H1 (cell line): Measurements from ENCODE around the gene MAP3K1. TPM values are rescaled to one million over a fixed set of nuclear protein-coding genes. Genes with fewer than 3 reads are reported as not detected.

ENCODE experiments used
- CTCF ChIA-PET: fragments of 300-600 bp; sonication (Branson Sonifier 250); formaldehyde crosslinking; loops from one replicate; lab custom pipeline; 2021; ENCODE audit not compliant: partially characterized antibody; lab: Charles Lee
- POLR2A ChIA-PET: fragments of 300-600 bp; sonication (Branson Sonifier 250); formaldehyde crosslinking; loops from one replicate; lab custom pipeline; 2021; ENCODE audit warnings: inconsistent platforms; ENCODE audit not compliant: partially characterized antibody; lab: Charles Lee
- DNase-seq, 2 experiments: peaks; one replicate each; pipeline versions ENCODE4 v3.0.0 to v3.0.0-alpha.2; 2010 to 2022; ENCODE audit warnings: low spot score in 2 of 2, low read depth in 1 of 2, mixed read lengths in 1 of 2
- FAIRE-seq: peaks from 2 replicates; lab custom pipeline; 2011; peaks lifted over from hg19 to GRCh38; lab: Jason Lieb, UNC
- H2AFZ ChIP-seq: 2 replicates; pipeline ENCODE4 v1.8.1; 2012; ENCODE audit warnings: low read length, inconsistent platforms
- H2AK5ac ChIP-seq: 2 replicates; pipeline ENCODE4 v1.6.1; 2013; ENCODE audit warnings: low read depth, low read length
- H2BK120ac ChIP-seq: replicated peaks from 2 replicates; pipeline ENCODE3; 2013; ENCODE audit warnings: low read depth, low read length, inconsistent platforms
- H2BK12ac ChIP-seq: 2 replicates; pipeline ENCODE4 v1.6.1; 2013; ENCODE audit warnings: low read depth, low read length
- H2BK15ac ChIP-seq: 2 replicates; pipeline ENCODE4 v1.6.1; 2013; ENCODE audit warnings: low read length
- H2BK20ac ChIP-seq: 2 replicates; pipeline ENCODE4 v1.6.1; 2013; ENCODE audit warnings: low read length
- H2BK5ac ChIP-seq: 2 replicates; pipeline ENCODE4 v1.6.1; 2013; ENCODE audit warnings: low read depth, low read length
- H3K14ac ChIP-seq: 2 replicates; pipeline ENCODE4 v1.6.1; 2013; ENCODE audit warnings: inconsistent platforms; ENCODE audit not compliant: insufficient read length
- H3K18ac ChIP-seq: 2 replicates; pipeline ENCODE4 v1.6.1; 2013; ENCODE audit warnings: low read length; ENCODE audit errors: extremely low read depth
- H3K23ac ChIP-seq: 2 replicates; pipeline ENCODE4 v1.6.1; 2013; ENCODE audit warnings: inconsistent platforms; ENCODE audit not compliant: insufficient read length
- H3K23me2 ChIP-seq: 2 replicates; pipeline ENCODE4 v1.6.1; 2013; ENCODE audit warnings: low read depth, low read length
- H3K27ac ChIP-seq: 2 replicates; pipeline ENCODE4 v1.6.1; 2011; ENCODE audit warnings: low read depth, low read length, inconsistent platforms
- H3K27me3 ChIP-seq, 4 experiments: replicated peaks in 1 of 4; 1 replicate in 1 of 4; 2 replicates in 3 of 4; pipeline versions ENCODE4 v1.6.1 to v1.8.1; 2011 to 2013; ENCODE audit warnings: low read length in 3 of 4, mild to moderate bottlenecking in 3 of 4, inconsistent platforms in 2 of 4, mixed read lengths in 2 of 4, moderate library complexity in 1 of 4; ENCODE audit not compliant: control insufficient read depth in 3 of 4, insufficient read depth in 3 of 4; ENCODE audit errors: extremely low read depth in 1 of 4
- H3K36me3 ChIP-seq, 4 experiments: 2 replicates each; pipeline versions ENCODE4 v1.6.1 to v1.8.1; 2011 to 2013; ENCODE audit warnings: mild to moderate bottlenecking in 4 of 4, low read length in 3 of 4, moderate library complexity in 2 of 4, control low read depth in 1 of 4, inconsistent platforms in 1 of 4; ENCODE audit not compliant: insufficient read depth in 4 of 4, control insufficient read depth in 2 of 4
- H3K4ac ChIP-seq: replicated peaks from 2 replicates; pipeline ENCODE3; 2013; ENCODE audit warnings: low read length, low read depth, mixed read lengths, inconsistent platforms; ENCODE audit not compliant: insufficient read length
- H3K4me1 ChIP-seq, 4 experiments: replicated peaks in 1 of 4; 1 replicate in 1 of 4; 2 replicates in 3 of 4; pipeline versions ENCODE4 v1.6.1 to v1.8.1; 2011 to 2013; ENCODE audit warnings: low read length in 3 of 4, inconsistent platforms in 2 of 4, mixed read lengths in 1 of 4; ENCODE audit not compliant: insufficient read depth in 4 of 4, control insufficient read depth in 3 of 4
- H3K4me2 ChIP-seq, 2 experiments: 2 replicates each; pipeline versions ENCODE4 v1.6.1 to v1.8.1; 2011 to 2013; ENCODE audit warnings: low read depth in 2 of 2, low read length in 2 of 2, control low read depth in 1 of 2, inconsistent platforms in 1 of 2, mild to moderate bottlenecking in 1 of 2; ENCODE audit not compliant: insufficient read depth in 1 of 2
- H3K4me3 ChIP-seq, 4 experiments: fragments of 200-600, 300-600 bp in 1 of 4; sonication (generic), shearing (Covaris generic), sonication (Bioruptor Twin) in 1 of 4; 2 replicates each; pipeline versions ENCODE4 v1.5.1 to v1.8.1; 2011 to 2016; ENCODE audit warnings: low read length in 4 of 4, low read depth in 3 of 4, control low read depth in 2 of 4, inconsistent platforms in 2 of 4, mild to moderate bottlenecking in 2 of 4, mixed read lengths in 1 of 4, moderate library complexity in 1 of 4; ENCODE audit not compliant: insufficient read depth in 2 of 4; ENCODE audit errors: extremely low read depth in 1 of 4
- H3K56ac ChIP-seq: replicated peaks from 2 replicates; pipeline ENCODE3; 2013; ENCODE audit warnings: low read depth, mild to moderate bottlenecking, mixed read lengths, low read length, inconsistent platforms; ENCODE audit not compliant: insufficient read length
- H3K79me1 ChIP-seq: 2 replicates; pipeline ENCODE4 v1.6.1; 2013; ENCODE audit warnings: low read depth, low read length, control low read depth
- H3K79me2 ChIP-seq, 2 experiments: 2 replicates each; pipeline versions ENCODE4 v1.6.1 to v1.8.1; 2012 to 2013; ENCODE audit warnings: low read length in 2 of 2, mild to moderate bottlenecking in 2 of 2, inconsistent platforms in 1 of 2; ENCODE audit not compliant: insufficient read depth in 2 of 2, control insufficient read depth in 1 of 2
- H3K9ac ChIP-seq, 4 experiments: replicated peaks in 1 of 4; 1 replicate in 1 of 4; 2 replicates in 3 of 4; pipeline versions ENCODE4 v1.6.1 to v1.8.1; 2011 to 2013; ENCODE audit warnings: low read depth in 3 of 4, low read length in 3 of 4, control low read depth in 2 of 4, mild to moderate bottlenecking in 2 of 4, moderate library complexity in 2 of 4, inconsistent platforms in 1 of 4; ENCODE audit errors: extremely low read depth in 1 of 4
- H3K9me3 ChIP-seq, 2 experiments: 2 replicates each; pipeline versions ENCODE4 v1.6.1 to v1.8.1; 2012 to 2013; ENCODE audit warnings: mild to moderate bottlenecking in 2 of 2, moderate library complexity in 2 of 2, control low read depth in 1 of 2, inconsistent platforms in 1 of 2, low read depth in 1 of 2, low read length in 1 of 2, mixed read lengths in 1 of 2; ENCODE audit not compliant: insufficient read depth in 2 of 2
- H4K20me1 ChIP-seq, 2 experiments: replicated peaks in 1 of 2; 2 replicates each; pipeline versions ENCODE3 to v1.8.1; 2011 to 2013; ENCODE audit warnings: inconsistent platforms in 2 of 2, low read length in 2 of 2, mild to moderate bottlenecking in 1 of 2; ENCODE audit not compliant: insufficient read depth in 2 of 2, control insufficient read depth in 1 of 2
- H4K5ac ChIP-seq: 2 replicates; pipeline ENCODE4 v1.6.1; 2013; ENCODE audit warnings: low read length, low read depth, mixed read lengths, inconsistent platforms; ENCODE audit not compliant: insufficient read length
- H4K8ac ChIP-seq: 2 replicates; pipeline ENCODE4 v1.8.0; 2013; ENCODE audit warnings: mild to moderate bottlenecking, moderate library complexity, low read length, inconsistent platforms; ENCODE audit not compliant: insufficient read depth; ENCODE audit errors: extremely low read depth
- H4K91ac ChIP-seq: replicated peaks from 2 replicates; pipeline ENCODE3; 2013; ENCODE audit warnings: low read length, mixed read lengths, inconsistent platforms; ENCODE audit not compliant: insufficient read length
- CHD1 ChIP-seq: IDR thresholded peaks from 2 replicates; pipeline ENCODE4 v1.6.1; 2012; ENCODE audit warnings: low read depth, low read length, improper control_type of control experiment
- E2F6 ChIP-seq: IDR thresholded peaks from 2 replicates; pipeline ENCODE4 v1.6.1; 2012; ENCODE audit warnings: inconsistent platforms
- HDAC6 ChIP-seq: IDR thresholded peaks from one replicate; pipeline ENCODE4 v1.7.1; 2012; ENCODE audit warnings: low read depth, mild to moderate bottlenecking, inconsistent platforms, low read length, moderate library complexity
- KDM1A ChIP-seq: fragments of 200-600, 300-600 bp; sonication (generic); IDR thresholded peaks from 2 replicates; pipeline ENCODE4 v1.7.1; 2016; ENCODE audit warnings: mild to moderate bottlenecking, low read length, borderline replicate concordance
- KDM4A ChIP-seq: IDR thresholded peaks from one replicate; pipeline ENCODE4 v1.7.1; 2012; ENCODE audit warnings: low read depth, mild to moderate bottlenecking, moderate library complexity, low read length, inconsistent platforms; ENCODE audit not compliant: severe bottlenecking
- MAFK ChIP-seq: IDR thresholded peaks from 2 replicates; pipeline ENCODE4 v1.6.1; 2012; ENCODE audit warnings: low read depth, mild to moderate bottlenecking, improper control_type of control experiment, low read length
- POLR2A ChIP-seq, 2 experiments: IDR thresholded peaks; 1 replicate in 1 of 2; 2 replicates in 1 of 2; pipeline ENCODE4 v1.6.1; 2011; ENCODE audit warnings: low read depth in 2 of 2, low read length in 2 of 2, mild to moderate bottlenecking in 2 of 2; ENCODE audit errors: control extremely low read depth in 1 of 2
- WGBS, 2 experiments: shearing (Covaris generic) in 1 of 2; methylation state at CpG; one replicate each; pipeline versions ENCODE4 v1.1.6 to v1.1.7; 2013 to 2015; ENCODE audit warnings: low lambda C conversion rate in 2 of 2, mixed read lengths in 2 of 2, inconsistent platforms in 1 of 2, low coverage in 1 of 2, missing lambda C conversion rate in 1 of 2; ENCODE audit not compliant: insufficient replicate concordance in 2 of 2, insufficient coverage in 1 of 2, insufficient read length in 1 of 2; ENCODE audit errors: extremely low coverage in 1 of 2, missing lambda C conversion rate in 1 of 2; 5-methylcytosine and 5-hydroxymethylcytosine counted together
- polyA plus RNA-seq, 7 experiments: library from polyadenylated mRNA; depleted of rRNA in 3 of 7; stranded (reverse) in 5 of 7; unstranded in 2 of 7; fragments of >200 nt in 5 of 7; fragments of 200-250 nt in 2 of 7; gene quantifications; 1 replicate in 5 of 7; 2 replicates in 1 of 7; 4 replicates in 1 of 7; pipeline versions ENCODE4 v1.2.1 to v1.2.3, GENCODE V29; 2011 to 2013; ENCODE audit warnings: missing spikeins in 2 of 7, mixed read lengths in 2 of 7
- total RNA-seq: library from RNA; stranded (reverse); fragmentation: NEBNext Ultra II Directional; extraction: Animal tissue kit (Norgen Biotek cat#: 25700); gene quantifications from 2 replicates; pipeline ENCODE4 v1.2.1, GENCODE V29; 2021
- TF ChIP-seq, protein P1 (sequence below): IDR thresholded peaks from 2 replicates; pipeline ENCODE4 v1.6.1; 2012; ENCODE audit warnings: inconsistent platforms
- TF ChIP-seq, protein P2 (sequence below), 3 experiments: IDR thresholded peaks; 1 replicate in 2 of 3; 2 replicates in 1 of 3; pipeline versions ENCODE4 v1.5.1 to v1.6.1; 2011; ENCODE audit warnings: low read length in 3 of 3, mild to moderate bottlenecking in 3 of 3, inconsistent platforms in 2 of 3, low read depth in 1 of 3, moderate library complexity in 1 of 3; ENCODE audit not compliant: insufficient read depth in 1 of 3; ENCODE audit errors: control extremely low read depth in 1 of 3

MAP3K1 gene
- total and polyA plus RNA-seq, 2 of the 8 experiments (the other 6 are each of a cell fraction or from before 2014, with no cell fraction given), result 3.9 to 11.8 TPM

GRCh38 chr5:56814361-56814962 is 887 bp upstream of the MAP3K1 start:
- no peak overlapping the region for H2BK15ac ChIP-seq
- H4K20me1 ChIP-seq, result peaks cover 0 to 8% of the 10 kb centered on the region in 2 experiments
- no peak overlapping the region for H2BK5ac ChIP-seq
- no peak overlapping the region for H2BK20ac ChIP-seq
- H3K9ac ChIP-seq, result peak overlapping the region in 2 of 4 experiments; percentile 16 to 62; a peak in 2 of 7 replicates
- H3K9me3 ChIP-seq, result no peaks in the 10 kb centered on the region
- peaks cover 0 to 21% of the 10 kb centered on the region in 2 experiments; a peak in 2 of 4 replicates for H3K79me2 ChIP-seq
- ChIA-PET CTCF (interaction anchor here (1.4 kb wide), 2 partner anchors 24 to 113 kb away, joined by 4 to 6 read pairs; no protein-coding TSS in a partner anchor), POLR2A (no interaction called here)
- no peaks in the 10 kb centered on the region for H3K79me1 ChIP-seq
- no peak overlapping the region for H3K4ac ChIP-seq
- DNase-seq (peak in 1 of 2 experiments; percentile 62), FAIRE-seq (no peak)
- no peak overlapping the region for H4K8ac ChIP-seq
- H3K36me3 ChIP-seq, result no peaks in the 10 kb centered on the region
- no peak overlapping the region for H4K91ac ChIP-seq
- no peak overlapping the region for H3K23ac ChIP-seq
- H3K4me1 ChIP-seq, result peaks cover 0 to 8% (median 2%) of the 10 kb centered on the region in 4 experiments; a peak in 5 of 7 replicates
- no peak overlapping the region for H2AK5ac ChIP-seq
- no peak overlapping the region for H3K27ac ChIP-seq
- peaks cover 14% of the 10 kb centered on the region for H3K23me2 ChIP-seq
- H3K4me2 ChIP-seq, result peak overlapping the region; percentile 92 to 97
- H2BK12ac ChIP-seq, result no peak overlapping the region; the same call in 1 of the 2 replicates
- H3K14ac ChIP-seq, result no peak overlapping the region
- H3K27me3 ChIP-seq, result peaks cover 0 to 9% (median 0%) of the 10 kb centered on the region in 4 experiments; a peak in 1 of 7 replicates
- peak overlapping the region; percentile 66 to 78 (median 74) for H3K4me3 ChIP-seq
- no peak overlapping the region for H3K18ac ChIP-seq
- no peak overlapping the region for H3K56ac ChIP-seq
- H2AFZ ChIP-seq, result peak overlapping the region; percentile 87
- no peak overlapping the region for H2BK120ac ChIP-seq
- 1% methylated on average over 30 of the region's 31 CpGs; no CpG with 5 or more reads in 1 of the 2 experiments for WGBS, 2 experiments
- no peak overlapping the region for H4K5ac ChIP-seq
- no peak for TF ChIP-seq E2F6
- TF ChIP-seq KDM1A, result no peak
- no peak for TF ChIP-seq HDAC6
- TF ChIP-seq, protein P1, sequence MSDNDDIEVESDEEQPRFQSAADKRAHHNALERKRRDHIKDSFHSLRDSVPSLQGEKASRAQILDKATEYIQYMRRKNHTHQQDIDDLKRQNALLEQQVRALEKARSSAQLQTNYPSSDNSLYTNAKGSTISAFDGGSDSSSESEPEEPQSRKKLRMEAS, result no peak
- peak; percentile 15 for TF ChIP-seq KDM4A
- TF ChIP-seq CHD1, result no peak
- TF ChIP-seq, protein P2, sequence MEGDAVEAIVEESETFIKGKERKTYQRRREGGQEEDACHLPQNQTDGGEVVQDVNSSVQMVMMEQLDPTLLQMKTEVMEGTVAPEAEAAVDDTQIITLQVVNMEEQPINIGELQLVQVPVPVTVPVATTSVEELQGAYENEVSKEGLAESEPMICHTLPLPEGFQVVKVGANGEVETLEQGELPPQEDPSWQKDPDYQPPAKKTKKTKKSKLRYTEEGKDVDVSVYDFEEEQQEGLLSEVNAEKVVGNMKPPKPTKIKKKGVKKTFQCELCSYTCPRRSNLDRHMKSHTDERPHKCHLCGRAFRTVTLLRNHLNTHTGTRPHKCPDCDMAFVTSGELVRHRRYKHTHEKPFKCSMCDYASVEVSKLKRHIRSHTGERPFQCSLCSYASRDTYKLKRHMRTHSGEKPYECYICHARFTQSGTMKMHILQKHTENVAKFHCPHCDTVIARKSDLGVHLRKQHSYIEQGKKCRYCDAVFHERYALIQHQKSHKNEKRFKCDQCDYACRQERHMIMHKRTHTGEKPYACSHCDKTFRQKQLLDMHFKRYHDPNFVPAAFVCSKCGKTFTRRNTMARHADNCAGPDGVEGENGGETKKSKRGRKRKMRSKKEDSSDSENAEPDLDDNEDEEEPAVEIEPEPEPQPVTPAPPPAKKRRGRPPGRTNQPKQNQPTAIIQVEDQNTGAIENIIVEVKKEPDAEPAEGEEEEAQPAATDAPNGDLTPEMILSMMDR (IDR thresholded peaks at IDR 0.05; ENCODE audit: control extremely low read depth in 1 of 3, insufficient read depth in 1 of 3, low read depth in 1 of 3, low read length in 3 of 3), result no peak
- no peak for TF ChIP-seq MAFK
- no peak for TF ChIP-seq POLR2A (IDR thresholded peaks at IDR 0.05; ENCODE audit: control extremely low read depth in 1 of 2, low read depth in 2 of 2, low read length in 2 of 2)
